Activated CD8-positive, alpha-beta memory T cell treated with anti-CD3 and anti-CD28 coated beads for 48 hours (primary cell): ENCODE measurements around the gene LAPTM5.

ENCODE experiments used
- DNase-seq, 3 experiments: peaks; one replicate each; pipeline ENCODE4 v3.0.0-alpha.2; 2020; ENCODE audit warnings: low read depth in 2 of 3, low spot score in 2 of 3

LAPTM5 gene

GRCh38 chr1:30683699-30684098 is 73.9 kb downstream of the LAPTM5 start:
- no peak for DNase-seq
